ENCODE results near the gene PKDCC.
"Not testable (repeated sequence)": the region's sequence is repeated elsewhere in the genome, so short reads cannot be mapped to it uniquely, and the experiment has no call there.

The PKDCC gene

GRCh38 chr2:42030829-42031228 lies 17.0 kb upstream of the PKDCC start:
- DNase-seq (ENCODE audit: low read depth in 3 of 3), result no peak

GRCh38 chr2:42031281-42032223 lies 16.3 kb upstream of the PKDCC start:
- DNase-seq (ENCODE audit: low read depth in 3 of 3), result no peak

- DNase-seq (ENCODE audit: low read depth in 3 of 3), result no peak
Measured at GRCh38 chr2:42032224-42032620, 15.6 kb upstream of the PKDCC start.

- DNase-seq (ENCODE audit: low read depth in 3 of 3), result no peak
Measured at GRCh38 chr2:42032745-42033144, 15.1 kb upstream of the PKDCC start.

- DNase-seq (ENCODE audit: low read depth in 3 of 3), result not testable (repeated sequence)
Measured at GRCh38 chr2:42034096-42034495, 13.7 kb upstream of the PKDCC start.

GRCh38 chr2:42035241-42035640 lies 12.6 kb upstream of the PKDCC start:
- no peak for DNase-seq (ENCODE audit: low read depth in 3 of 3)

- DNase-seq (ENCODE audit: low read depth in 3 of 3), result no peak
Measured at GRCh38 chr2:42036413-42036812, 11.4 kb upstream of the PKDCC start.

GRCh38 chr2:42036940-42037339 lies 10.9 kb upstream of the PKDCC start:
- DNase-seq (ENCODE audit: low read depth in 3 of 3), result no peak

- no peak for DNase-seq (ENCODE audit: low read depth in 3 of 3)
Measured at GRCh38 chr2:42040643-42041278, 7.1 kb upstream of the PKDCC start.

- DNase-seq (ENCODE audit: low read depth in 3 of 3), result no peak
Measured at GRCh38 chr2:42041377-42042127, 6.3 kb upstream of the PKDCC start.

GRCh38 chr2:42042631-42043355 lies 5.0 kb upstream of the PKDCC start:
- no peak for DNase-seq (ENCODE audit: low read depth in 3 of 3)

- no peak for DNase-seq (ENCODE audit: low read depth in 3 of 3)
Measured at GRCh38 chr2:42043789-42044394, 3.9 kb upstream of the PKDCC start.

- no peak for DNase-seq (ENCODE audit: low read depth in 3 of 3)
Measured at GRCh38 chr2:42044939-42045338, 2.9 kb upstream of the PKDCC start.

- DNase-seq (ENCODE audit: low read depth in 3 of 3), result no peak
Measured at GRCh38 chr2:42045352-42045751, 2.5 kb upstream of the PKDCC start.

GRCh38 chr2:42045848-42046748 lies 1.7 kb upstream of the PKDCC start:
- DNase-seq (ENCODE audit: low read depth in 3 of 3), result no peak

GRCh38 chr2:42046819-42047487 lies 868 bp upstream of the PKDCC start:
- no peak for DNase-seq (ENCODE audit: low read depth in 3 of 3)

GRCh38 chr2:42048299-42049220 lies 739 bp downstream of the PKDCC start:
- DNase-seq (ENCODE audit: low read depth in 3 of 3), result no peak

- DNase-seq (ENCODE audit: low read depth in 3 of 3), result no peak
Measured at GRCh38 chr2:42049221-42050009, 1.6 kb downstream of the PKDCC start.
